GM12878 (cell line): ENCODE measurements around the gene SPATA25. TPM values are rescaled to one million over a fixed set of nuclear protein-coding genes. Genes with fewer than 3 reads are reported as not detected.

Source experiments
- ATAC-seq: fragments of 200-7000 bp; cut with Tn5 transposase; 3 replicates; pipeline ENCODE4 v1.9.1; 2020; ENCODE audit warnings: mild to moderate bottlenecking, moderate library complexity
- BruUV-seq: library from RNA; stranded (reverse); fragments of 400-500 nt; replicated peaks from 2 replicates; lab custom pipeline; 2021; lab: Mats Ljungman, UMichigan
- CTCF ChIA-PET: fragments of 300-600 bp; sonication (Branson Sonifier 250); formaldehyde crosslinking; extraction: SDS; loops from one replicate; lab custom pipeline; 2021; ENCODE audit warnings: inconsistent platforms; lab: Yijun Ruan, JAX
- POLR2A ChIA-PET: fragments of 350-600 bp; formaldehyde crosslinking; extraction: SDS; loops from one replicate; lab custom pipeline; 2021; ENCODE audit warnings: inconsistent platforms; lab: Charles Lee
- RAD21 ChIA-PET: fragments of 300-600 bp; sonication (Branson Sonifier 250); formaldehyde crosslinking; loops from one replicate; lab custom pipeline; 2023; ENCODE audit warnings: antibody characterized with exemption; ENCODE audit not compliant: unreplicated experiment; lab: Charles Lee
- SMC1A ChIA-PET: fragments of 300-600 bp; sonication (Branson Sonifier 250); formaldehyde crosslinking; loops from one replicate; lab custom pipeline; 2023; ENCODE audit not compliant: unreplicated experiment, uncharacterized antibody; lab: Charles Lee
- DNase-seq: peaks from one replicate; pipeline ENCODE4 v3.0.0-alpha.2; 2011; ENCODE audit warnings: low read depth, low spot score
- FAIRE-seq: peaks from 3 replicates; lab custom pipeline; 2011; peaks lifted over from hg19 to GRCh38; lab: Jason Lieb, UNC
- H2AFZ ChIP-seq: 2 replicates; pipeline ENCODE4 v1.6.0; 2011; ENCODE audit warnings: low read depth, low read length, control low read depth; ENCODE audit not compliant: control insufficient read depth
- H3K27ac ChIP-seq: 2 replicates; pipeline ENCODE4 v1.5.1; 2011; ENCODE audit warnings: control low read depth; ENCODE audit not compliant: control insufficient read depth, insufficient read depth
- H3K27me3 ChIP-seq, 2 experiments: replicated peaks in 1 of 2; 2 replicates each; pipeline versions ENCODE4 v1.6.0 to v1.6.1; 2011; ENCODE audit warnings: low read length in 1 of 2; ENCODE audit not compliant: control insufficient read depth in 2 of 2, insufficient read depth in 2 of 2
- H3K36me3 ChIP-seq, 2 experiments: 2 replicates each; pipeline ENCODE4 v1.5.1; 2011; ENCODE audit warnings: low read length in 1 of 2; ENCODE audit not compliant: control insufficient read depth in 2 of 2, insufficient read depth in 2 of 2
- H3K4me1 ChIP-seq: 2 replicates; pipeline ENCODE4 v1.6.1; 2011; ENCODE audit warnings: mild to moderate bottlenecking, low read length, moderate library complexity, mixed read lengths; ENCODE audit not compliant: control insufficient read depth, insufficient read depth
- H3K4me2 ChIP-seq: 2 replicates; pipeline ENCODE4 v1.6.0; 2011; ENCODE audit warnings: control low read depth; ENCODE audit not compliant: control insufficient read depth, insufficient read depth
- H3K4me3 ChIP-seq: fragments of 200-600 bp; sonication (generic); 2 replicates; pipeline ENCODE4 v1.5.1; 2016
- H3K79me2 ChIP-seq: 2 replicates; pipeline ENCODE4 v1.6.0; 2011; ENCODE audit warnings: low read length; ENCODE audit not compliant: control insufficient read depth, insufficient read depth
- H3K9ac ChIP-seq: 2 replicates; pipeline ENCODE4 v1.8.0; 2011; ENCODE audit warnings: low read length, control low read depth, mixed read lengths; ENCODE audit not compliant: control insufficient read depth, insufficient read depth
- H3K9me3 ChIP-seq: replicated peaks from 3 replicates; pipeline ENCODE4 v1.5.1; 2011; ENCODE audit warnings: mild to moderate bottlenecking, low read length; ENCODE audit not compliant: control insufficient read depth, insufficient read depth
- H4K20me1 ChIP-seq: 2 replicates; pipeline ENCODE4 v1.6.0; 2011; ENCODE audit not compliant: control insufficient read depth, insufficient read depth
- ASH2L ChIP-seq: fragments of 300-600, 200-600 bp; sonication (generic); IDR thresholded peaks from 2 replicates; pipeline ENCODE4 v1.6.1; 2017; ENCODE audit warnings: low read depth, mild to moderate bottlenecking, borderline replicate concordance
- ATF2 ChIP-seq: IDR thresholded peaks from 2 replicates; pipeline ENCODE4 v1.6.1; 2012; ENCODE audit warnings: low read length, inconsistent platforms
- CHD2 ChIP-seq: IDR thresholded peaks from 2 replicates; pipeline ENCODE4 v1.6.1; 2011; ENCODE audit warnings: low read depth, low read length, improper control_type of control experiment, borderline replicate concordance
- HCFC1 ChIP-seq: fragments of 150-350 bp; IDR thresholded peaks from 2 replicates; pipeline ENCODE4 v1.6.1; 2014; ENCODE audit warnings: low read length
- HDAC2 ChIP-seq: fragments of 200-600 bp; sonication (generic); IDR thresholded peaks from 2 replicates; pipeline ENCODE4 v1.6.1; 2017
- NR2C2 ChIP-seq: IDR thresholded peaks from 2 replicates; pipeline ENCODE4 v1.6.1; 2011; ENCODE audit warnings: borderline replicate concordance, low read depth; ENCODE audit not compliant: control insufficient read depth, insufficient read length
- PAX5 ChIP-seq: IDR thresholded peaks from 2 replicates; pipeline ENCODE4 v1.6.1; 2011; ENCODE audit warnings: low read depth, low read length, borderline replicate concordance
- POLR2A ChIP-seq: IDR thresholded peaks from 2 replicates; pipeline ENCODE4 v1.6.1; 2011; ENCODE audit warnings: low read depth, mild to moderate bottlenecking, low read length
- SKIL ChIP-seq: fragments of 450-650 bp; IDR thresholded peaks from 2 replicates; pipeline ENCODE4 v1.6.1; 2017; ENCODE audit warnings: mild to moderate bottlenecking, low read depth, inconsistent platforms; ENCODE audit not compliant: poor library complexity, severe bottlenecking
- WGBS: methylation state at CpG from one replicate; pipeline ENCODE4 v1.1.6; 2016; ENCODE audit warnings: low lambda C conversion rate; ENCODE audit not compliant: insufficient replicate concordance, insufficient coverage; ENCODE audit errors: missing lambda C conversion rate; 5-methylcytosine and 5-hydroxymethylcytosine counted together
- in situ Hi-C: fragments of 300-500 bp; cut with MboI; formaldehyde crosslinking; loops from 9 replicates; pipeline ENCODE4 v1.14.3; 2018; ENCODE audit warnings: mixed read lengths
- intact Hi-C: fragments of 100-400 bp; cut with micrococcal nuclease; formaldehyde crosslinking; loops from one replicate; pipeline ENCODE4 v1.14.2; 2022; ENCODE audit not compliant: unreplicated experiment
- polyA plus RNA-seq, 11 experiments: library from polyadenylated mRNA; depleted of rRNA in 4 of 11; unstranded in 6 of 11; stranded (reverse) in 5 of 11; fragments of >200 nt; fragmentation: Nextera tagmentation in 4 of 11; fragmentation: Illumina TruSeq in 1 of 11; extraction: Ambion mirVana in 4 of 11; extraction: Trizol in 1 of 11; gene quantifications; 1 replicate in 1 of 11; 2 replicates in 10 of 11; pipeline versions ENCODE4 v1.2.1 to v1.2.3, GENCODE V29; 2011 to 2016; ENCODE audit warnings: inconsistent platforms in 2 of 11, missing spikeins in 2 of 11, low read depth in 1 of 11
- total RNA-seq, 4 experiments: library from RNA; depleted of rRNA in 3 of 4; stranded (reverse); fragments of >200 nt in 3 of 4; fragmentation: Illumina TruSeq in 1 of 4; extraction: Trizol in 1 of 4; gene quantifications; 2 replicates each; pipeline versions ENCODE4 v1.2.1 to v1.2.3, GENCODE V29; 2013 to 2021

SPATA25 gene
- total and polyA plus RNA-seq, 10 of the 15 experiments (the other 5 are each of a cell fraction or from before 2014, with no cell fraction given) = 0.28 to 2.9 (median 1.3) TPM; not detected in 3

- H3K4me3 ChIP-seq = no peak overlapping the region
- no peak overlapping the region for H2AFZ ChIP-seq
- CTCF ChIA-PET = interaction anchor here (1.2 kb wide), 1 partner anchor 9 kb away, joined by 4 read pairs; the partner anchor contains the start of gene ZSWIM1
- TF ChIP-seq SKIL (no peak), NR2C2 (no peak)
- TF ChIP-seq, all 136 proteins: peak for 0
- Histone ChIP-seq H3K9me3 (no peaks in the 10 kb centered on the region), H3K9ac (no peak overlapping the region), H3K36me3 (peaks cover 0 to 2% of the 10 kb centered on the region in 2 experiments; a peak in 1 of 4 replicates), H3K27ac (no peak overlapping the region), H4K20me1 (no peaks in the 10 kb centered on the region), H3K4me2 (no peak overlapping the region), H3K4me1 (no peaks in the 10 kb centered on the region), H3K27me3 (no peaks in the 10 kb centered on the region), H3K79me2 (no peaks in the 10 kb centered on the region)
- WGBS = 92% methylated on average over 4 of the region's 4 CpGs
- ChIA-PET SMC1A (interaction anchor here (0.5 to 1.5 kb wide), 4 partner anchors 8 to 346 kb away, joined by 3 to 6 read pairs (median 3); partner anchors contain the start of gene ZSWIM1), RAD21 (no interaction called here), POLR2A (interaction anchor here (1.4 to 1.7 kb wide), 4 partner anchors 8 to 16 kb away, joined by 3 to 4 read pairs (median 4); partner anchors contain the start of gene ZSWIM1)
- no peak for ATAC-seq
- in situ Hi-C loops (no loop called here), intact Hi-C loops (no loop called here)
- BruUV-seq = no TSS peak
- DNase-seq = no peak
- no peak for FAIRE-seq
Measured at GRCh38 chr20:45872626-45873025, 14.8 kb downstream of the SPATA25 start.

GRCh38 chr20:45867819-45868176 is 19.6 kb downstream of the SPATA25 start:
- no peaks in the 10 kb centered on the region for H3K4me1 ChIP-seq
- H3K27ac ChIP-seq = no peak overlapping the region
- DNase-seq = no peak
- in situ Hi-C loops = no loop called here
- FAIRE-seq = no peak
- H3K4me3 ChIP-seq = no peak overlapping the region
- H3K79me2 ChIP-seq = no peaks in the 10 kb centered on the region
- H2AFZ ChIP-seq = no peak overlapping the region
- no peak for ATAC-seq
- intact Hi-C loops = no loop called here
- POLR2A ChIA-PET = no interaction called here
- no peak overlapping the region for H3K9ac ChIP-seq
- H4K20me1 ChIP-seq = no peaks in the 10 kb centered on the region
- BruUV-seq = no TSS peak
- H3K36me3 ChIP-seq = no peaks in the 10 kb centered on the region; a peak in 1 of 4 replicates
- no peaks in the 10 kb centered on the region for H3K27me3 ChIP-seq
- SMC1A ChIA-PET = interaction anchor here (0.7 to 1.4 kb wide), 2 partner anchors 10 to 1639 kb away, joined by 3 to 5 read pairs; no protein-coding TSS in a partner anchor
- RAD21 ChIA-PET = no interaction called here
- H3K4me2 ChIP-seq = no peak overlapping the region
- CTCF ChIA-PET = interaction anchor here (1.4 kb wide), 1 partner anchor 13 kb away, joined by 3 read pairs; the partner anchor contains the start of gene ZSWIM1
- H3K9me3 ChIP-seq = no peaks in the 10 kb centered on the region
- TF ChIP-seq PAX5 (no peak), ASH2L (no peak), CHD2 (no peak), ATF2 (no peak), HCFC1 (no peak), HDAC2 (no peak), POLR2A (no peak)
